ENCODE data around the gene GHRL.
A peak's percentile ranks its signal among the peaks of the same experiment; 100 is the strongest.

GHRL gene

GRCh38 chr3:10322352-10322710 is 29.6 kb upstream of the GHRL start:
- no peak for TF ChIP-seq CTCF (IDR thresholded peaks at IDR 0.05; ENCODE audit: low read depth, low read length)
- H3K4me3 ChIP-seq (ENCODE audit: low read depth, low read length), result no peak overlapping the region

- no peak for TF ChIP-seq CTCF (IDR thresholded peaks at IDR 0.05; ENCODE audit: low read depth, low read length)
- no peak overlapping the region for H3K4me3 ChIP-seq (ENCODE audit: low read depth, low read length)
Measured at GRCh38 chr3:10321630-10322351, 29.0 kb upstream of the GHRL start.

- peak overlapping the region; percentile 100 for H3K4me3 ChIP-seq (ENCODE audit: low read depth, low read length)
Measured at GRCh38 chr3:10320320-10320677, 27.6 kb upstream of the GHRL start.

GRCh38 chr3:10319804-10320203 is 27.1 kb upstream of the GHRL start:
- H3K4me3 ChIP-seq (ENCODE audit: low read depth, low read length), result peak overlapping the region; percentile 100
- no peak for TF ChIP-seq CTCF (IDR thresholded peaks at IDR 0.05; ENCODE audit: low read depth, low read length)

More at GRCh38 chr3:10320320-10320677, 27.6 kb upstream of the GHRL start:
- TF ChIP-seq CTCF (IDR thresholded peaks at IDR 0.05; ENCODE audit: low read depth, low read length), result no peak

- peak overlapping the region; percentile 100 for H3K4me3 ChIP-seq (ENCODE audit: low read depth, low read length)
- no peak for TF ChIP-seq CTCF (IDR thresholded peaks at IDR 0.05; ENCODE audit: low read depth, low read length)
Measured at GRCh38 chr3:10319251-10319650, 26.5 kb upstream of the GHRL start.

- no peak for TF ChIP-seq CTCF (IDR thresholded peaks at IDR 0.05; ENCODE audit: low read depth, low read length)
Measured at GRCh38 chr3:10317961-10318350, 25.2 kb upstream of the GHRL start.

GRCh38 chr3:10317311-10317960 is 24.7 kb upstream of the GHRL start:
- H3K4me3 ChIP-seq (ENCODE audit: low read depth, low read length), result no peak overlapping the region
- TF ChIP-seq CTCF (IDR thresholded peaks at IDR 0.05; ENCODE audit: low read depth, low read length), result no peak

More at GRCh38 chr3:10317961-10318350, 25.2 kb upstream of the GHRL start:
- H3K4me3 ChIP-seq (ENCODE audit: low read depth, low read length), result no peak overlapping the region

Data from WI38 (cell line).